Measurements from ENCODE around the gene GGT6. TPM values are rescaled to one million over a fixed set of nuclear protein-coding genes. Genes with fewer than 3 reads are reported as not detected.
A peak's percentile ranks its signal among the peaks of the same experiment; 100 is the strongest.

The GGT6 gene
- total RNA-seq, 2 donors from 2014 or later, result 158 to 163 TPM

DNA sequence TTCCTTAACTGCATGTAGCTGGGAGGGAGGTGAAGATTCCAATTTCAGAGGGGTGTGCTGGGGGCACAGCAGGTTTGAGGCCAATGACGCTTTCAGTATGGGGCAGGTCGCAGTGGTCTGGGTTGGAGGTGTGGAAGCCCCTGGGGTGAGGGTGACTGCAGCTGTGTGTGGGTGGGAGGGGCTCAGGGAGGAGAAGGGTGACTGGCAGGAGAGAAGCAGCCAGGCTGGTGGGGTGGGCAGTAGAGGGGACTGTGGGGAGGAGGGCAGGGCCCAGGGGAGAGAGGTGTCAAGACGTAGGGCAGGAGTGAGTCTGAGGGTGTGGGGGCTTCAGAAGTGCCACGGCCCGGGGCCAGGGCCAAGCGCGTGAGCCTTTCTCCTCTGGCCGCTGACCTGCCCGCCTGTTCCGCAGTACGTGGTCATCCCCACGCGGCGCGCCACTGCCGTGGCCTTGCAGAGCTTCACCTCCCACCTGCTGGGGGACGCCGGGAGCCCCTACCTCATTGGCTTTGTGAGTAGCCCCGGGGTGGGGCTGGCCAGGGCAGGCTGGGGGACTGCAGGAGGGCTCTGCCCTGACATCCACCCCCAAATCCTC, 24.6 kb downstream of the GGT6 start:
- Histone ChIP-seq H3K9ac (ENCODE audit: low read depth in 2 of 2, low read length in 2 of 2) (no peak overlapping the region), H3K4me3 (no peak overlapping the region), H3K4me1 (peaks cover 5% of the 10 kb centered on the region), H3K9me3 (no peaks in the 10 kb centered on the region), H3K27me3 (no peaks in the 10 kb centered on the region), H3K27ac (no peak overlapping the region), H3K36me3 (no peaks in the 10 kb centered on the region)
- intact Hi-C loops (cut with DNase I), result no loop called here
- TF ChIP-seq, protein P1, sequence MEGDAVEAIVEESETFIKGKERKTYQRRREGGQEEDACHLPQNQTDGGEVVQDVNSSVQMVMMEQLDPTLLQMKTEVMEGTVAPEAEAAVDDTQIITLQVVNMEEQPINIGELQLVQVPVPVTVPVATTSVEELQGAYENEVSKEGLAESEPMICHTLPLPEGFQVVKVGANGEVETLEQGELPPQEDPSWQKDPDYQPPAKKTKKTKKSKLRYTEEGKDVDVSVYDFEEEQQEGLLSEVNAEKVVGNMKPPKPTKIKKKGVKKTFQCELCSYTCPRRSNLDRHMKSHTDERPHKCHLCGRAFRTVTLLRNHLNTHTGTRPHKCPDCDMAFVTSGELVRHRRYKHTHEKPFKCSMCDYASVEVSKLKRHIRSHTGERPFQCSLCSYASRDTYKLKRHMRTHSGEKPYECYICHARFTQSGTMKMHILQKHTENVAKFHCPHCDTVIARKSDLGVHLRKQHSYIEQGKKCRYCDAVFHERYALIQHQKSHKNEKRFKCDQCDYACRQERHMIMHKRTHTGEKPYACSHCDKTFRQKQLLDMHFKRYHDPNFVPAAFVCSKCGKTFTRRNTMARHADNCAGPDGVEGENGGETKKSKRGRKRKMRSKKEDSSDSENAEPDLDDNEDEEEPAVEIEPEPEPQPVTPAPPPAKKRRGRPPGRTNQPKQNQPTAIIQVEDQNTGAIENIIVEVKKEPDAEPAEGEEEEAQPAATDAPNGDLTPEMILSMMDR (IDR thresholded peaks at IDR 0.05), result no peak
- DNase-seq, result no peak

DNA sequence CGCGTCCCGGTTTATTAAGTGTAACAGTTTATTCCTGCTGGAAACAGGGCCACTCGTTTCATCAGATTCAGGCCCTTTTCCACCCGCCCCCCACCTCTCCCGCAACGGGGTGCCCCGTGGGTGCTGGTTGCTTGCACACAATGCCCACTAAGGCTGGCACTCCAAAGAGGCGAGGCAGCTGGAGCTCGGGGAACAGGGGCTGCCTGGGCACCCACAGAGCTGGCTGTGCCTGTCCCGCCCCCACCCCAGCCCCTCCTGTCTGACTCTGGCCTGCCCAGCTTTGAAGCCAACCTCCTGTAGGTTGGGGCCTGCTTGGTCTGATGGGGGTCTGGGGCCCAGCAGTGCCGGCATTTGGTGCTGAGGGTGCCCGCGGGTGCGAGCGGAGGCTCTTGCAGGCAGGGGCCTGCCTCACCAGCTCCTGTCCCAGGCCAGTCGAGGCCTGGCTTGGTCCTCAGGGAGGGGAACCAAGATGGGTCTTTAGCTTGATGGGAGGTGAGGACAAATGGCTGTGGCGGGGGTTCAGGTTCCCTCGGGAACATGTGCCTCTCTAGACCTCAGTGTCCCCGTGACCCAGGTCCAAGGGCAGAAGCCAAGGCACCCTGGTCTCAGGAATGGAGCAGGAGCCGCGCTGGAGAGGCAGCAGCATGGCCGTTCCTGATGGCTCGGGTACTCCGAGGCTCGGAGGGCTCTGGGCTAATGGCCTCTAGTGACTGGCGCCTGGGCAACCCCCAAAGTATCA, 25.3 kb downstream of the GGT6 start:
- no peak for DNase-seq
- Histone ChIP-seq H3K4me3 (no peak overlapping the region), H3K9ac (ENCODE audit: low read depth in 2 of 2, low read length in 2 of 2) (no peak overlapping the region), H3K27me3 (no peaks in the 10 kb centered on the region), H3K36me3 (no peaks in the 10 kb centered on the region), H3K9me3 (no peaks in the 10 kb centered on the region), H3K4me1 (peaks cover 5% of the 10 kb centered on the region), H3K27ac (no peak overlapping the region)
- TF ChIP-seq, protein P1 (IDR thresholded peaks at IDR 0.05), result no peak
- intact Hi-C loops (cut with DNase I), result no loop called here

DNA sequence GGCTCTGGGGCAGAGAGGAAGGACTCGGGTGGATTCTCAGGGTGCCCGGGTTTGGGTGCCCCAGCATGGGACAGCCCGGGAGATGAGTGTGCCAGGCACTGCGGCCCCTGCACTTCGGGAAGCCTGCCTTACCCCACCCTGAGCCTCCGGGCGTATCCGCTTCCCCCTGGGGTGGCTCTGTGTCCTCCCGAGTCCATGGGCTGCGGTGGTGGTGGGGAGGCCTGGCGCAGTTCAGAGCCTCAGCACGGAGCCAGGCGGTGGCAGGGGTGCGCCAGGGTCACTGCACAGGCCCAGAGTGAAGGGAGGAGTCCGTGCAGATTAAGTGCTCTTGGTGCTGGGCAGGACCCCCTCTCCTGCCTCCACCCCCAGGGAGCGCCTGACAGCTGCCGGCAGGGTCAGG, 25.9 kb downstream of the GGT6 start:
- Histone ChIP-seq H3K4me1 (peaks cover 5% of the 10 kb centered on the region), H3K4me3 (no peak overlapping the region), H3K9me3 (no peaks in the 10 kb centered on the region), H3K9ac (ENCODE audit: low read depth in 2 of 2, low read length in 2 of 2) (no peak overlapping the region), H3K36me3 (no peaks in the 10 kb centered on the region), H3K27me3 (no peaks in the 10 kb centered on the region), H3K27ac (peak overlapping the region; percentile 9)
- intact Hi-C loops (cut with DNase I), result no loop called here
- DNase-seq, result no peak
- TF ChIP-seq, protein P1 (IDR thresholded peaks at IDR 0.05), result no peak

DNA sequence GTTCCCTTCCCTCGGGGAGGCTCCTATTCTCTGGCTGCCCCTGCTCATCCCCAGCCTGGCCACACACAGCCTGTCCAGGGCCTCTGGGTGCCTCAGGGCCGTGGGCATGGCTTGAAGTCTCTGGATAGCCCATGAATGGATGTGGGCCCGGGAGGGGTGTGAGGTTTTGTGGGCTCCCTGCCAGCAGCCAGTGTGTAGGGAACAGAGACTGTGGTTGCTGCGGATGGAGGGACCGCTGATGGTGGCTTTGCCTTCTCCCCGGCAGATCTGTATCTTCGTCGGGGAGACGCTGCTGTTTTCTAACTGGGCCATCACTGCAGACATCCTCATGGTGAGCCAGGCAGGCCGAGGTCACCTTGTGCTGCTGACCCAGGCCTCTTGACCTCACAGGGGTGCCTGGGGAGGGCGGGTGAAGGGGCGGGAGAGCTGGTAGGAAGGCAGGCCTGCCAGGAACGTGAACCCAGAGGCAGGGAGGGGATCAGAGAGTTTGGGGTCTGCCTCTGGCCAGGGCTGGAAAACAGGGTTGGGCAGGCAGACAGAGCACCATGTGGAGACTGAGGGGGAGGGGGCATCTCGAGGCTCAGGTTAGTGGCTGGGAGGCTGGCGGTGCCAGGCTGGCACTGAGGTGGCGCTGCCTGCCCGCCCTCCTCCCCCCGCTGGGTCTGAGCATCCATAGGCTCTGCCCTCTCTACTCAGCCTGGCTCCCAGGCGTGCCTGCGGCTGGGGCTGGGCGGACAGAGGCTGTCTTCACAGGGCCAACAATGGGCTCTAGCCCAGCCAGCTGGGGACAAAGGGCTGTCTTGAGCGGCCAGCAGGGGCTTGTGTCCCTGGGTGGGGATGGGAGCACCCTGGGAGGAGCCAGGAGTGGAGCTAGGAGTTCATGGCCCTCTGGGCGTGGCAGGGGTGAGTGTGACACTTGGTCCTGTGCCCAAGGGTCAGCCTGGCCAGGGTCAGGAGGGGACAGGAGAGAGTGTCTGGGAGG, 26.6 kb downstream of the GGT6 start:
- H3K4me1 ChIP-seq, result peaks cover 5% of the 10 kb centered on the region
- no peaks in the 10 kb centered on the region for H3K27me3 ChIP-seq
- H3K9ac ChIP-seq (ENCODE audit: low read depth in 2 of 2, low read length in 2 of 2), result no peak overlapping the region
- H3K9me3 ChIP-seq, result no peaks in the 10 kb centered on the region
- no peak overlapping the region for H3K4me3 ChIP-seq
- TF ChIP-seq, protein P1 (IDR thresholded peaks at IDR 0.05), result no peak
- intact Hi-C loops (cut with DNase I), result no loop called here
- no peaks in the 10 kb centered on the region for H3K36me3 ChIP-seq
- H3K27ac ChIP-seq, result peak overlapping the region; percentile 9
- DNase-seq, result peak; percentile 43

DNA sequence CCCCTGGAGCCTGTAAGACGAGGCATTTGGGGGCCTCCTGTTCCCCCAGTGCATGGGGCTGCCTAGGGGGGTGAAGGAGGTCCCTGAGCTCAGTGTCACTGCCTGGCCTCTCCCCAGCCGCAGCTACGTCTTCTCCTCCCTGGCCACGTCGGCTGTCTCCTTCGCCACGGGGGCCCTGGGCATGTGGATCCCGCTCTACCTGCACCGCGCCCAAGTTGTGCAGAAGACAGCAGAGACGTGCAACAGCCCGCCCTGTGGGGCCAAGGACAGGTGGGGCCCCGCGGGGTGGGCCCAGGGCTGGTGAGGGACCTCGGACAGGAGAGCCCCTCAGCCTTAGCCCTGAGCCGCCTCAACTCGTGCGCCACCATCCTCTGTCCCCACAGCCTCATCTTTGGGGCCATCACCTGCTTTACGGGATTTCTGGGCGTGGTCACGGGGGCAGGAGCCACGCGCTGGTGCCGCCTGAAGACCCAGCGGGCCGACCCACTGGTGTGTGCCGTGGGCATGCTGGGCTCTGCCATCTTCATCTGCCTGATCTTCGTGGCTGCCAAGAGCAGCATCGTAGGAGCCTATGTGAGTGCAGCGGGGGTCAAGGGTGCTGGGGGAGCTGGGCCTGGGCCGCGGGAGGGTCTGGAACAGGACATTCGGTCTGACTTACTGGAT, 27.4 kb downstream of the GGT6 start:
- H3K4me3 ChIP-seq, result no peak overlapping the region
- intact Hi-C loops (cut with DNase I), result no loop called here
- TF ChIP-seq, protein P1 (IDR thresholded peaks at IDR 0.05), result no peak
- no peaks in the 10 kb centered on the region for H3K9me3 ChIP-seq
- DNase-seq, result no peak
- no peaks in the 10 kb centered on the region for H3K27me3 ChIP-seq
- H3K27ac ChIP-seq, result no peak overlapping the region
- peaks cover 5% of the 10 kb centered on the region for H3K4me1 ChIP-seq
- H3K9ac ChIP-seq (ENCODE audit: low read depth in 2 of 2, low read length in 2 of 2), result no peak overlapping the region
- no peaks in the 10 kb centered on the region for H3K36me3 ChIP-seq

Measured in colonic mucosa (tissue), 4 donors.